WTC11 (cell line): ENCODE data around the gene FSD1. TPM values are rescaled to one million over a fixed set of nuclear protein-coding genes. Genes with fewer than 3 reads are reported as not detected.

Experiments
- ATAC-seq: fragments of 200-7000 bp; cut with Tn5 transposase; 2 replicates; pipeline ENCODE4 v1.10.0; 2021; ENCODE audit warnings: mild to moderate bottlenecking, moderate library complexity
- CTCF ChIA-PET: fragments of 300-600 bp; sonication (Branson Sonifier 250); formaldehyde crosslinking; loops from one replicate; lab custom pipeline; 2021; ENCODE audit warnings: antibody characterized with exemption; lab: Charles Lee
- POLR2A ChIA-PET: fragments of 350-600 bp; sonication (Branson Sonifier 250); formaldehyde crosslinking; loops from one replicate; lab custom pipeline; 2021; ENCODE audit warnings: antibody characterized with exemption; lab: Charles Lee
- DNase-seq: peaks from one replicate; pipeline ENCODE4 v3.0.0; 2021; ENCODE audit warnings: low spot score
- H3K27ac Mint-ChIP-seq: 2 replicates; pipeline ENCODE4 v1.8.0; 2021; ENCODE audit warnings: mixed read lengths
- H3K27me3 Mint-ChIP-seq: 2 replicates; pipeline ENCODE4 v1.8.0; 2021; ENCODE audit warnings: low read depth, mild to moderate bottlenecking, moderate library complexity, mixed read lengths
- H3K36me3 Mint-ChIP-seq: 2 replicates; pipeline ENCODE4 v1.8.0; 2021; ENCODE audit warnings: mixed read lengths
- H3K4me1 Mint-ChIP-seq: 2 replicates; pipeline ENCODE4 v1.8.0; 2022; ENCODE audit warnings: mixed read lengths
- H3K4me3 Mint-ChIP-seq: 2 replicates; pipeline ENCODE4 v1.8.0; 2021; ENCODE audit warnings: mild to moderate bottlenecking, moderate library complexity, mixed read lengths
- H3K9me3 Mint-ChIP-seq: 2 replicates; pipeline ENCODE4 v1.8.0; 2021; ENCODE audit warnings: mixed read lengths
- CDX4 ChIP-seq: fragments of 250-450 bp; sonication (Bioruptor Pico); IDR thresholded peaks from 2 replicates; pipeline ENCODE4 v1.9.0; 2021; ENCODE audit warnings: moderate library complexity, mild to moderate bottlenecking, inconsistent platforms, borderline replicate concordance
- ESRRA ChIP-seq: sonication (generic); formaldehyde crosslinking; IDR thresholded peaks from 2 replicates; pipeline ENCODE4 v1.8.1; 2022; ENCODE audit warnings: mild to moderate bottlenecking, missing genetic modification reagents, borderline replicate concordance
- MLX ChIP-seq: sonication (generic); formaldehyde crosslinking; IDR thresholded peaks from 2 replicates; pipeline ENCODE4 v1.8.1; 2023; ENCODE audit warnings: mild to moderate bottlenecking, missing genetic modification reagents, moderate library complexity
- NFATC4 ChIP-seq: fragments of 250-450 bp; sonication (Bioruptor Pico); IDR thresholded peaks from 2 replicates; pipeline ENCODE4 v1.9.0; 2021; ENCODE audit warnings: mild to moderate bottlenecking
- NFE2L1 ChIP-seq: sonication (generic); formaldehyde crosslinking; IDR thresholded peaks from 2 replicates; pipeline ENCODE4 v1.8.1; 2023; ENCODE audit warnings: missing genetic modification reagents
- NR2C2 ChIP-seq: sonication (generic); formaldehyde crosslinking; IDR thresholded peaks from 2 replicates; pipeline ENCODE4 v1.8.0; 2022; ENCODE audit warnings: mild to moderate bottlenecking, missing genetic modification reagents
- SOX15 ChIP-seq: fragments of 250-450 bp; sonication (Bioruptor Pico); IDR thresholded peaks from 2 replicates; pipeline ENCODE4 v1.9.0; 2021; ENCODE audit warnings: mild to moderate bottlenecking
- TCF7 ChIP-seq: sonication (generic); formaldehyde crosslinking; IDR thresholded peaks from 2 replicates; pipeline ENCODE4 v1.8.0; 2022; ENCODE audit warnings: mild to moderate bottlenecking, low read depth, missing genetic modification reagents, moderate library complexity
- ZBTB43 ChIP-seq: sonication (generic); formaldehyde crosslinking; IDR thresholded peaks from 2 replicates; pipeline ENCODE4 v1.8.1; 2023; ENCODE audit warnings: mild to moderate bottlenecking, missing genetic modification reagents
- ZNF138 ChIP-seq: sonication (generic); formaldehyde crosslinking; conservative IDR thresholded peaks from 2 replicates; pipeline ENCODE4 v1.8.1; 2022; ENCODE audit warnings: mild to moderate bottlenecking, moderate library complexity, missing genetic modification reagents
- ZNF425 ChIP-seq: fragments of 250-450 bp; sonication (Bioruptor Pico); conservative IDR thresholded peaks from 2 replicates; pipeline ENCODE4 v1.9.0; 2021; ENCODE audit warnings: mild to moderate bottlenecking
- total RNA-seq: library from RNA; stranded (reverse); gene quantifications from 3 replicates; pipeline ENCODE4 v1.2.3, GENCODE V29; 2021
- TF ChIP-seq, protein P1 (sequence below): sonication (generic); formaldehyde crosslinking; conservative IDR thresholded peaks from 2 replicates; pipeline ENCODE4 v1.8.1; 2022; ENCODE audit warnings: mild to moderate bottlenecking, missing genetic modification reagents
- TF ChIP-seq, protein P2 (sequence below): sonication (generic); formaldehyde crosslinking; IDR thresholded peaks from 2 replicates; pipeline ENCODE4 v1.8.1; 2022; ENCODE audit warnings: low read depth, mild to moderate bottlenecking, moderate library complexity, missing genetic modification reagents, borderline replicate concordance
- TF ChIP-seq, protein P3 (sequence below): sonication (generic); formaldehyde crosslinking; IDR thresholded peaks from 2 replicates; pipeline ENCODE4 v1.8.0; 2022; ENCODE audit warnings: mild to moderate bottlenecking, missing genetic modification reagents

The FSD1 gene
- total RNA-seq, 1 experiment from 2014 or later: 61.3 TPM

- Mint-ChIP-seq H3K4me1 (peaks cover 7% of the 10 kb centered on the region), H3K9me3 (no peaks in the 10 kb centered on the region), H3K27me3 (no peaks in the 10 kb centered on the region), H3K36me3 (peaks cover 3% of the 10 kb centered on the region; the same call in 1 of the 2 replicates), H3K27ac (peak overlapping the region; percentile 46; the same call in 1 of the 2 replicates), H3K4me3 (no peak overlapping the region)
- ChIA-PET POLR2A (interaction anchor here (1.1 to 1.4 kb wide), 2 partner anchors 13 to 95 kb away, joined by 4 to 5 read pairs; no protein-coding TSS in a partner anchor), CTCF (interaction anchor here (0.6 to 8.3 kb wide), 11 partner anchors 9 to 222 kb away, joined by 3 to 70 read pairs (median 6); partner anchors contain the start of genes MPND and SH3GL1)
- TF ChIP-seq NFATC4 (no peak), ZBTB43 (CRISPR knock-in tag) (no peak), MLX (CRISPR knock-in tag) (no peak), NFE2L1 (no peak), CDX4 (CRISPR knock-in tag) (no peak), TCF7 (CRISPR knock-in tag) (no peak), NR2C2 (CRISPR knock-in tag) (no peak), SOX15 (CRISPR knock-in tag) (no peak), ZNF425 (CRISPR knock-in tag) (no peak)
- TF ChIP-seq, protein P1, sequence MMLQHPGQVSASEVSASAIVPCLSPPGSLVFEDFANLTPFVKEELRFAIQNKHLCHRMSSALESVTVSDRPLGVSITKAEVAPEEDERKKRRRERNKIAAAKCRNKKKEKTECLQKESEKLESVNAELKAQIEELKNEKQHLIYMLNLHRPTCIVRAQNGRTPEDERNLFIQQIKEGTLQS: no peak
- TF ChIP-seq, protein P2, sequence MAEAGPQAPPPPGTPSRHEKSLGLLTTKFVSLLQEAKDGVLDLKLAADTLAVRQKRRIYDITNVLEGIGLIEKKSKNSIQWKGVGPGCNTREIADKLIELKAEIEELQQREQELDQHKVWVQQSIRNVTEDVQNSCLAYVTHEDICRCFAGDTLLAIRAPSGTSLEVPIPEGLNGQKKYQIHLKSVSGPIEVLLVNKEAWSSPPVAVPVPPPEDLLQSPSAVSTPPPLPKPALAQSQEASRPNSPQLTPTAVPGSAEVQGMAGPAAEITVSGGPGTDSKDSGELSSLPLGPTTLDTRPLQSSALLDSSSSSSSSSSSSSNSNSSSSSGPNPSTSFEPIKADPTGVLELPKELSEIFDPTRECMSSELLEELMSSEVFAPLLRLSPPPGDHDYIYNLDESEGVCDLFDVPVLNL: no peak
- ATAC-seq: peak; percentile 3; the same call in 1 of the 2 replicates
- DNase-seq: no peak
Measured at GRCh38 chr19:4362101-4362828, 57.9 kb downstream of the FSD1 start.

GRCh38 chr19:4362831-4363545 lies 58.6 kb downstream of the FSD1 start:
- H3K36me3 Mint-ChIP-seq: peaks cover 3% of the 10 kb centered on the region; the same call in 1 of the 2 replicates
- peaks cover 10% of the 10 kb centered on the region for H3K4me1 Mint-ChIP-seq
- ATAC-seq (peak; percentile 43), DNase-seq (peak; percentile 44)
- ChIA-PET CTCF (interaction anchor here (0.6 to 8.3 kb wide), 17 partner anchors 10 to 172 kb away, joined by 3 to 70 read pairs (median 5); partner anchors contain the start of genes CHAF1A, MPND, PLIN5 and SH3GL1), POLR2A (interaction anchor here (0.6 to 1.1 kb wide), 2 partner anchors 15 to 96 kb away, joined by 3 to 5 read pairs; no protein-coding TSS in a partner anchor)
- TF ChIP-seq ESRRA (CRISPR knock-in tag) (no peak), ZNF138 (0 out of 2 replicates have a peak, but pooled peaks have one; percentile 63)
- TF ChIP-seq, protein P3, sequence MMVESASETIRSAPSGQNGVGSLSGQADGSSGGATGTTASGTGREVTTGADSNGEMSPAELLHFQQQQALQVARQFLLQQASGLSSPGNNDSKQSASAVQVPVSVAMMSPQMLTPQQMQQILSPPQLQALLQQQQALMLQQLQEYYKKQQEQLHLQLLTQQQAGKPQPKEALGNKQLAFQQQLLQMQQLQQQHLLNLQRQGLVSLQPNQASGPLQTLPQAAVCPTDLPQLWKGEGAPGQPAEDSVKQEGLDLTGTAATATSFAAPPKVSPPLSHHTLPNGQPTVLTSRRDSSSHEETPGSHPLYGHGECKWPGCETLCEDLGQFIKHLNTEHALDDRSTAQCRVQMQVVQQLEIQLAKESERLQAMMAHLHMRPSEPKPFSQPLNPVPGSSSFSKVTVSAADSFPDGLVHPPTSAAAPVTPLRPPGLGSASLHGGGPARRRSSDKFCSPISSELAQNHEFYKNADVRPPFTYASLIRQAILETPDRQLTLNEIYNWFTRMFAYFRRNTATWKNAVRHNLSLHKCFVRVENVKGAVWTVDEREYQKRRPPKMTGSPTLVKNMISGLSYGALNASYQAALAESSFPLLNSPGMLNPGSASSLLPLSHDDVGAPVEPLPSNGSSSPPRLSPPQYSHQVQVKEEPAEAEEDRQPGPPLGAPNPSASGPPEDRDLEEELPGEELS (CRISPR knock-in tag): no peak
- no peaks in the 10 kb centered on the region for H3K27me3 Mint-ChIP-seq
- no peaks in the 10 kb centered on the region for H3K9me3 Mint-ChIP-seq
- H3K27ac Mint-ChIP-seq: no peak overlapping the region
- no peak overlapping the region for H3K4me3 Mint-ChIP-seq
